DND-41 (cell line): ENCODE data around the gene CTIF.

Experiments used
- ATAC-seq: fragments of 200-7000 bp; cut with Tn5 transposase; 3 replicates; pipeline ENCODE4 v1.9.1; 2021; ENCODE audit warnings: low read depth; ENCODE audit not compliant: insufficient read depth
- DNase-seq: peaks from one replicate; pipeline ENCODE4 v3.0.0-alpha.2; 2020
- H2AFZ ChIP-seq: 2 replicates; pipeline ENCODE4 v1.6.0; 2012; ENCODE audit warnings: low read depth, low read length
- H3K27ac ChIP-seq: 2 replicates; pipeline ENCODE4 v1.5.1; 2012; ENCODE audit warnings: low read length, inconsistent platforms
- H3K27me3 ChIP-seq: fragments of 200-600 bp; sonication (generic); 2 replicates; pipeline ENCODE4 v1.6.0; 2012; ENCODE audit warnings: low read length, mild to moderate bottlenecking, inconsistent platforms; ENCODE audit not compliant: insufficient read depth, poor library complexity
- H3K36me3 ChIP-seq: 2 replicates; pipeline ENCODE4 v1.5.1; 2012; ENCODE audit warnings: low read length, inconsistent platforms; ENCODE audit not compliant: insufficient read depth
- H3K4me1 ChIP-seq: 2 replicates; pipeline ENCODE4 v1.5.1; 2012; ENCODE audit warnings: mild to moderate bottlenecking, low read length; ENCODE audit not compliant: insufficient read depth
- H3K4me2 ChIP-seq: 2 replicates; pipeline ENCODE4 v1.6.0; 2012; ENCODE audit warnings: mild to moderate bottlenecking, moderate library complexity, low read length, inconsistent platforms; ENCODE audit not compliant: insufficient read depth
- H3K4me3 ChIP-seq, 2 experiments: fragments of 200-600 bp in 1 of 2; shearing (Covaris generic) in 1 of 2; 2 replicates each; pipeline ENCODE4 v1.5.1; 2012 to 2016; ENCODE audit warnings: inconsistent platforms in 2 of 2, low read length in 2 of 2, mild to moderate bottlenecking in 2 of 2, low read depth in 1 of 2, moderate library complexity in 1 of 2
- H3K79me2 ChIP-seq: 2 replicates; pipeline ENCODE4 v1.6.0; 2012; ENCODE audit warnings: low read length, inconsistent platforms; ENCODE audit not compliant: insufficient read depth
- H3K9ac ChIP-seq: 2 replicates; pipeline ENCODE4 v1.6.0; 2012; ENCODE audit warnings: low read depth, mild to moderate bottlenecking, inconsistent platforms, low read length, moderate library complexity
- H3K9me3 ChIP-seq: 2 replicates; pipeline ENCODE4 v1.5.1; 2012; ENCODE audit warnings: low read length, moderate library complexity, mild to moderate bottlenecking, inconsistent platforms; ENCODE audit not compliant: insufficient read depth, severe bottlenecking
- H4K20me1 ChIP-seq: 2 replicates; pipeline ENCODE4 v1.6.0; 2012; ENCODE audit warnings: low read length; ENCODE audit not compliant: insufficient read depth
- EZH2 ChIP-seq: IDR thresholded peaks from 3 replicates; pipeline ENCODE4 v1.6.1; 2012; ENCODE audit warnings: borderline replicate concordance, low read depth, mild to moderate bottlenecking, moderate library complexity, low read length, inconsistent platforms; ENCODE audit not compliant: severe bottlenecking
- TF ChIP-seq, protein P1 (sequence below): IDR thresholded peaks from 2 replicates; pipeline ENCODE4 v1.5.1; 2012; ENCODE audit warnings: borderline replicate concordance, low read length, moderate library complexity, mild to moderate bottlenecking; ENCODE audit not compliant: poor library complexity, severe bottlenecking; ENCODE audit errors: extremely low read depth

CTIF gene

DNA sequence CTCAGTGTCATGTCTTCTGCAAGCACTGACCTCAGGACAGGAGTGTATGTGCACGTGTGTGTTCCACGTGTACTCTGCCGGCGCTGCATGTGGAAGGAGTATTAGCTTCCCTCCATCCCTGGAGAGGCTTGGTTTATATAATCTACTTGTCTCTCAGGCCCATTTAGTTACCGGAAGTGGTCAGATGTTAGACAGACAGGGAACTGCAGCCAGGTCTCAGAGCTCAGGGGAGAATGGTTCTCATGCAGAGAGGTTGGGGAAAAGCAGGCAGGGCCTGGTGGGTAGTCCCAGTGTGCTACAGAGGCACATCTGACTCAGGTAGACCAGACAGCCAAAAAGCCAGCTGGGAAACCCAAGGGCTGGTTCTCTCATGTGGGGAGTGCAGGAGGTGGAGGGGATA, 167.9 kb downstream of the CTIF start:
- ATAC-seq: no peak
- Histone ChIP-seq H3K79me2 (no peaks in the 10 kb centered on the region), H3K27me3 (no peaks in the 10 kb centered on the region), H2AFZ (no peak overlapping the region), H3K4me1 (peaks cover 5% of the 10 kb centered on the region), H3K9me3 (no peaks in the 10 kb centered on the region), H3K4me2 (no peak overlapping the region), H3K4me3 (no peak overlapping the region), H4K20me1 (no peaks in the 10 kb centered on the region), H3K27ac (no peak overlapping the region), H3K36me3 (no peaks in the 10 kb centered on the region), H3K9ac (no peak overlapping the region)
- no peak for DNase-seq
- TF ChIP-seq, protein P1, sequence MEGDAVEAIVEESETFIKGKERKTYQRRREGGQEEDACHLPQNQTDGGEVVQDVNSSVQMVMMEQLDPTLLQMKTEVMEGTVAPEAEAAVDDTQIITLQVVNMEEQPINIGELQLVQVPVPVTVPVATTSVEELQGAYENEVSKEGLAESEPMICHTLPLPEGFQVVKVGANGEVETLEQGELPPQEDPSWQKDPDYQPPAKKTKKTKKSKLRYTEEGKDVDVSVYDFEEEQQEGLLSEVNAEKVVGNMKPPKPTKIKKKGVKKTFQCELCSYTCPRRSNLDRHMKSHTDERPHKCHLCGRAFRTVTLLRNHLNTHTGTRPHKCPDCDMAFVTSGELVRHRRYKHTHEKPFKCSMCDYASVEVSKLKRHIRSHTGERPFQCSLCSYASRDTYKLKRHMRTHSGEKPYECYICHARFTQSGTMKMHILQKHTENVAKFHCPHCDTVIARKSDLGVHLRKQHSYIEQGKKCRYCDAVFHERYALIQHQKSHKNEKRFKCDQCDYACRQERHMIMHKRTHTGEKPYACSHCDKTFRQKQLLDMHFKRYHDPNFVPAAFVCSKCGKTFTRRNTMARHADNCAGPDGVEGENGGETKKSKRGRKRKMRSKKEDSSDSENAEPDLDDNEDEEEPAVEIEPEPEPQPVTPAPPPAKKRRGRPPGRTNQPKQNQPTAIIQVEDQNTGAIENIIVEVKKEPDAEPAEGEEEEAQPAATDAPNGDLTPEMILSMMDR: no peak
- TF ChIP-seq EZH2: no peak

- TF ChIP-seq EZH2: no peak
- TF ChIP-seq, protein P1: no peak
These were observed 168.9 kb downstream of the CTIF start for GRCh38 chr18:48707636-48708296.

GRCh38 chr18:48708807-48709206, 170.0 kb downstream of the CTIF start:
- Histone ChIP-seq H3K4me2 (no peak overlapping the region), H3K4me1 (no peaks in the 10 kb centered on the region), H3K27ac (no peak overlapping the region), H3K4me3 (no peak overlapping the region), H3K27me3 (no peaks in the 10 kb centered on the region), H3K36me3 (no peaks in the 10 kb centered on the region), H3K9ac (no peak overlapping the region), H3K79me2 (no peaks in the 10 kb centered on the region), H3K9me3 (no peaks in the 10 kb centered on the region), H4K20me1 (no peaks in the 10 kb centered on the region), H2AFZ (no peak overlapping the region)
- no peak for TF ChIP-seq EZH2
- TF ChIP-seq, protein P1: no peak
- ATAC-seq (no peak), DNase-seq (no peak)

More at GRCh38 chr18:48707636-48708296, 168.9 kb downstream of the CTIF start:
- H3K27me3 ChIP-seq: no peaks in the 10 kb centered on the region
- DNase-seq: no peak
- H3K9me3 ChIP-seq: no peaks in the 10 kb centered on the region
- no peaks in the 10 kb centered on the region for H4K20me1 ChIP-seq
- H3K27ac ChIP-seq: no peak overlapping the region
- H2AFZ ChIP-seq: no peak overlapping the region
- no peaks in the 10 kb centered on the region for H3K79me2 ChIP-seq
- H3K4me2 ChIP-seq: no peak overlapping the region
- H3K4me3 ChIP-seq: no peak overlapping the region
- H3K36me3 ChIP-seq: no peaks in the 10 kb centered on the region
- no peak for ATAC-seq
- H3K9ac ChIP-seq: no peak overlapping the region
- peaks cover 3% of the 10 kb centered on the region for H3K4me1 ChIP-seq
